IPS DF 19.7 (cell line): ENCODE results near the gene TOGARAM2.

Experiments
- DNase-seq: peaks from one replicate; pipeline ENCODE4 v3.0.0-alpha.2; 2013; ENCODE audit warnings: low read depth, low spot score

Gene TOGARAM2

GRCh38 chr2:29053223-29053622 is 72.1 kb downstream of the TOGARAM2 start:
- peak; percentile 17 for DNase-seq

- DNase-seq, result no peak
Observed at GRCh38 chr2:29053670-29054400, 72.7 kb downstream of the TOGARAM2 start.

- no peak for DNase-seq
Observed at GRCh38 chr2:29054430-29054829, 73.3 kb downstream of the TOGARAM2 start.

- DNase-seq, result no peak
Observed at GRCh38 chr2:29055601-29056000, 74.5 kb downstream of the TOGARAM2 start.

- no peak for DNase-seq
Observed at GRCh38 chr2:29056452-29056851, 75.4 kb downstream of the TOGARAM2 start.

- no peak for DNase-seq
Observed at GRCh38 chr2:29057006-29057405, 75.9 kb downstream of the TOGARAM2 start.

GRCh38 chr2:29059624-29060023 is 78.5 kb downstream of the TOGARAM2 start:
- no peak for DNase-seq

GRCh38 chr2:29060441-29060840 is 79.3 kb downstream of the TOGARAM2 start:
- DNase-seq, result no peak

- no peak for DNase-seq
Observed at GRCh38 chr2:29061176-29061575, 80.1 kb downstream of the TOGARAM2 start.

- DNase-seq, result no peak
Observed at GRCh38 chr2:29061616-29062015, 80.5 kb downstream of the TOGARAM2 start.

GRCh38 chr2:29062371-29062770 is 81.3 kb downstream of the TOGARAM2 start:
- no peak for DNase-seq

GRCh38 chr2:29063056-29063455 is 82.0 kb downstream of the TOGARAM2 start:
- DNase-seq, result no peak

- no peak for DNase-seq
Observed at GRCh38 chr2:29063646-29064345, 82.7 kb downstream of the TOGARAM2 start.

GRCh38 chr2:29064346-29064715 is 83.2 kb downstream of the TOGARAM2 start:
- no peak for DNase-seq

- DNase-seq, result no peak
Observed at GRCh38 chr2:29064746-29065067, 83.6 kb downstream of the TOGARAM2 start.

GRCh38 chr2:29065068-29065811 is 84.1 kb downstream of the TOGARAM2 start:
- DNase-seq, result no peak

- no peak for DNase-seq
Observed at GRCh38 chr2:29066271-29066860, 85.3 kb downstream of the TOGARAM2 start.

- DNase-seq, result no peak
Observed at GRCh38 chr2:29066997-29067605, 86.0 kb downstream of the TOGARAM2 start.

- DNase-seq, result no peak
Observed at GRCh38 chr2:29068513-29068912, 87.4 kb downstream of the TOGARAM2 start.

GRCh38 chr2:29070526-29070925 is 89.4 kb downstream of the TOGARAM2 start:
- DNase-seq, result no peak

- no peak for DNase-seq
Observed at GRCh38 chr2:29071032-29071975, 90.2 kb downstream of the TOGARAM2 start.
